OCI-LY7 (cell line): ENCODE data around the gene ZNF518A.

Experiments used
- CTCF ChIP-seq: fragments of 200-600 bp; sonication (generic); conservative IDR thresholded peaks from 2 replicates; pipeline ENCODE4 v1.5.1; 2014; ENCODE audit warnings: mild to moderate bottlenecking, antibody characterized with exemption, low read length, moderate library complexity, mixed read lengths
- EZH2phosphoT487 ChIP-seq: fragments of 200-600 bp; sonication (generic); IDR thresholded peaks from 2 replicates; pipeline ENCODE4 v1.6.1; 2018; ENCODE audit warnings: low read depth, borderline replicate concordance, mild to moderate bottlenecking, mixed run types, antibody characterized with exemption, low read length, moderate library complexity, mixed read lengths

GRCh38 chr10:96122824-96123223 is 7.3 kb upstream of the ZNF518A start:
- TF ChIP-seq CTCF (no peak), EZH2phosphoT487 (no peak)
